Neutrophil (primary cell): Measurements from ENCODE around the gene GPRC5D.

ENCODE experiments used
- H3K27ac ChIP-seq: fragments of 200-600 bp; sonication (generic); 2 replicates; pipeline ENCODE4 v1.5.1; 2016; ENCODE audit warnings: mild to moderate bottlenecking, moderate library complexity
- H3K27me3 ChIP-seq: fragments of 200-600 bp; sonication (generic); 2 replicates; pipeline ENCODE4 v1.6.0; 2016; ENCODE audit warnings: mild to moderate bottlenecking
- H3K36me3 ChIP-seq: fragments of 200-600 bp; sonication (generic); 2 replicates; pipeline ENCODE4 v1.5.1; 2017
- H3K4me1 ChIP-seq, 2 experiments: fragments of 200-600 bp in 1 of 2; sonication (generic) in 1 of 2; 1 replicate in 1 of 2; 2 replicates in 1 of 2; pipeline versions ENCODE4 v1.5.1 to v1.6.1; 2013 to 2016; ENCODE audit warnings: low read depth in 1 of 2, low read length in 1 of 2, mild to moderate bottlenecking in 1 of 2, moderate library complexity in 1 of 2; ENCODE audit not compliant: control insufficient read depth in 1 of 2, insufficient read depth in 1 of 2
- H3K4me3 ChIP-seq, 2 experiments: fragments of 200-600 bp in 1 of 2; sonication (generic) in 1 of 2; 1 replicate in 1 of 2; 2 replicates in 1 of 2; pipeline ENCODE4 v1.5.1; 2013 to 2016; ENCODE audit warnings: low read depth in 1 of 2, low read length in 1 of 2, mild to moderate bottlenecking in 1 of 2, moderate library complexity in 1 of 2
- H3K9me3 ChIP-seq: fragments of 200-600 bp; sonication (generic); 2 replicates; pipeline ENCODE4 v1.5.1; 2016
- TF ChIP-seq, protein P1 (sequence below): fragments of 200-600 bp; sonication (generic); IDR thresholded peaks from 2 replicates; pipeline ENCODE4 v1.5.1; 2016; ENCODE audit warnings: antibody characterized with exemption

GPRC5D gene

DNA sequence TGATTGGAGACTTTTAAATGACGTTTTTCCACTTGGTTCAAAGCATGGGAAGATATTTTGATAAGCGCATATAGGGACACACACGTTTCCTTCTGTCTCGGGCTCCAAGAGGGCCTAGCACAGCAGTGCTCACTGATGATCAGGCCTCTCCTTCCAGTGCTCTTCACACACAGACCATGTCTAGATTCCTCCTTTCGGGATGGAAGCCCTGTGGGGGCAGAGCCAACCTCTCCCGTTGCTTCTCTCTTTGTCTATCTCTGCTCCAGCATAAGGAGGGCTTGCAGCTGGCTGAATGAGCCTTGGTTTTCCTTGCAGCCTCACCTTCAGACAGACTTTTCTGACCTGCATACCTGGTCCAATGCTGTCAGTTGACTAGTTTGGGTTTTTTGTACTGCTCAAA is 22.3 kb downstream of the GPRC5D start:
- TF ChIP-seq, protein P1, sequence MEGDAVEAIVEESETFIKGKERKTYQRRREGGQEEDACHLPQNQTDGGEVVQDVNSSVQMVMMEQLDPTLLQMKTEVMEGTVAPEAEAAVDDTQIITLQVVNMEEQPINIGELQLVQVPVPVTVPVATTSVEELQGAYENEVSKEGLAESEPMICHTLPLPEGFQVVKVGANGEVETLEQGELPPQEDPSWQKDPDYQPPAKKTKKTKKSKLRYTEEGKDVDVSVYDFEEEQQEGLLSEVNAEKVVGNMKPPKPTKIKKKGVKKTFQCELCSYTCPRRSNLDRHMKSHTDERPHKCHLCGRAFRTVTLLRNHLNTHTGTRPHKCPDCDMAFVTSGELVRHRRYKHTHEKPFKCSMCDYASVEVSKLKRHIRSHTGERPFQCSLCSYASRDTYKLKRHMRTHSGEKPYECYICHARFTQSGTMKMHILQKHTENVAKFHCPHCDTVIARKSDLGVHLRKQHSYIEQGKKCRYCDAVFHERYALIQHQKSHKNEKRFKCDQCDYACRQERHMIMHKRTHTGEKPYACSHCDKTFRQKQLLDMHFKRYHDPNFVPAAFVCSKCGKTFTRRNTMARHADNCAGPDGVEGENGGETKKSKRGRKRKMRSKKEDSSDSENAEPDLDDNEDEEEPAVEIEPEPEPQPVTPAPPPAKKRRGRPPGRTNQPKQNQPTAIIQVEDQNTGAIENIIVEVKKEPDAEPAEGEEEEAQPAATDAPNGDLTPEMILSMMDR: no peak
- Histone ChIP-seq H3K27ac (no peak overlapping the region), H3K4me1 (peaks cover 0 to 5% of the 10 kb centered on the region in 2 experiments), H3K27me3 (no peaks in the 10 kb centered on the region), H3K4me3 (no peak overlapping the region), H3K36me3 (no peaks in the 10 kb centered on the region), H3K9me3 (no peaks in the 10 kb centered on the region)

DNA sequence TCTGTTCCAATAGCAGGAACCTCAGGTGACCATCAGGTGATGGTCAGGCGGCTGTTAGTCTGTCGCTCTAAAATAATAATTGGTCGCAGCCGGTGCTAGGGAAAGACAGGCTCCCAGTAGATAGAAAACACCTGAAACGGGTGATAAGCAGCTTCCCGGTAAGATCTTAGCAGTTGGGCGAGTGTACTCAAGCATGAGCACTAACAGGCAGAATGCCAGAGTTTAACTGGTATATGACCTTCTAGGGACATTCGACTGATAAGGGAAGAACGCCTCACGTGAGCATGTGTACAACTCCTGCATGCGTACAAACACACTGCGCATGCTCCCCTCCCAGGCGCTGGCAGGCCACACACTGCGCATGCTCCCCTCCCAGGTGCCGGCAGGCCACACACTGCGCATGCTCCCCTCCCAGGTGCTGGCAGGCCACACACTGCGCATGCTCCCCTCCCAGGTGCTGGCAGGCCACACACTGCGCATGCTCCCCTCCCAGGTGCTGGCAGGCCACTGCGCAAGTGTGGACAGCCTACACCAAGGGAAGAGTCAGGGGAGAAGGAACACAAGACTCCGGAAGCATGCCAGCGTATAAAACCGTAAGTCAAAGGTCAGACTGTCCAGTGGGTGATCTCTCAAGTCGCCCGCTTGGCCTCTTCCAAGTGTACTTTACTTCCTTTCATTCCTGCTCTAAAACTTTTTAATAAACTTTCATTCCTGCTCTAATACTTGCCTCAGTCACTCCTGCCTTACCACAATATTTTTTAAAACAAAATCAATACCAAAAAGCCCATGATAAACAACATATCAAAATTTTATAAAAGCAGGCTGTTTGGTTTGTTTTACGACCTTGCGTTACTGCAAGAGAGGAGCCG is 24.5 kb downstream of the GPRC5D start:
- TF ChIP-seq, protein P1: no peak
- Histone ChIP-seq H3K27me3 (no peaks in the 10 kb centered on the region), H3K9me3 (no peaks in the 10 kb centered on the region), H3K36me3 (no peaks in the 10 kb centered on the region), H3K27ac (peak overlapping the region; percentile 17), H3K4me1 (peaks cover 0 to 5% of the 10 kb centered on the region in 2 experiments), H3K4me3 (no peak overlapping the region)

DNA sequence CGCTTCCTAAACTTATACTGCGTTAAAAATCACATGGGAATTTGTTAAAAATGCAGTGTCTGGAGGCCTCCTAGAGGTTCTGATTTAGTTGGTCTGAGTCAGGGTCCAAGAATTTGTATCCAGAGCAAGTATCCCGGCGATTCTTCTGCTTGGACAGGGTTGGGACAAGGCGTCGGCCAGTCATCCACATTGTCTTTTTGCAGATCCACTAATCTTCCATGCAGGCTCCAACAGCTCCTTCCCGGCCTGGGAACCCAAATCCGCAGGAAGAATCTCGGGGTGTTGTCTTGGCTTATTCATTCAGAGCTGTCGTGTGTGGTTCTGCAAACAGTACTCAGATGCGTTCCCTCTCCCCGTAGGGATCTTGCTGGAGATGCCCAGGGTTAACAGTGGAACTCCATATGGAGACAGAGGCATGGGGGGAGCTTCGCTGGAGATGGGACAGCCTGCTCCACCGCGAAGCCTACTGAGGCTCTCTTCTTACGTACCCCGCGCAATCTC is 25.3 kb downstream of the GPRC5D start:
- Histone ChIP-seq H3K27me3 (no peaks in the 10 kb centered on the region), H3K4me1 (peaks cover 0 to 5% of the 10 kb centered on the region in 2 experiments), H3K36me3 (no peaks in the 10 kb centered on the region), H3K9me3 (no peaks in the 10 kb centered on the region), H3K4me3 (no peak overlapping the region), H3K27ac (no peak overlapping the region)
- TF ChIP-seq, protein P1: no peak

DNA sequence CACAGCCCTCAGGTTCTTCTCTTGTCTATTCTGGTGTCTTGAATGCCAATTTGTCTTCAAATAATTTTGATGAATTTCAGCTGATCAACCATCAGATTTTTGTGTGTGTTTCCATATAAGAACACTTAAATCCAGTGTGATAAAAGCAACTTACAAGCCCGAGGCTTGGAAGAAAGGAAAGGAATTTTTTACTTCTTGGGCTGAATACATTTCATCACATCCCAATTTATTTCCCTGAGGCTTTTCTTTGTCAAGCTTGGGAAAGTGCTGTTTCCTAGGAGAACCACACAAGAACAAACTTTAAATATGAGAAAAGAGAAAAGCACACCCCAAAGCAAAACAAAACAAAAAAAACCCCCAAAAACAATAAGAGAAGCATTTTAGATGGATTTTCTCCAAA is 26.6 kb downstream of the GPRC5D start:
- TF ChIP-seq, protein P1: no peak
- H3K27me3 ChIP-seq: no peaks in the 10 kb centered on the region
- no peak overlapping the region for H3K27ac ChIP-seq
- no peaks in the 10 kb centered on the region for H3K36me3 ChIP-seq
- no peaks in the 10 kb centered on the region for H3K9me3 ChIP-seq
- H3K4me3 ChIP-seq: no peak overlapping the region
- no peaks in the 10 kb centered on the region for H3K4me1 ChIP-seq

DNA sequence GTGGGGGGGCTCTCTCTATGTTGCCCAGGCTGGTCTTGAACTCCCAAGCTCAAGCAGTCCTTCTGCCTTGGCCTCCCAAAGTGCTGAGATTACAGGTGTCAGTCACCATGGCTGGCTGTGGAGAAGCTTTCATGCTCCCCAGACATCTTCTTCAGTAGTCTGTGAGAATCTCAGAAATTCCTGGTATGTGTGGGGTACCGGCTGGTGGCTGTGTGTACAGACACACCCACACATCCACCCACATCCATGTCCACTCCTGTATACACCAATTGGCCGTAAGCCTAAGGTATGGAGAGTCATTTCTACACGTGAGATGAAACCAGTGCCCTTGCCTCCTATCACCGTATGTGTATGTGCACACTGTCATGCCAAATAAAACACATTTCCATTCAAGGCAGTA is 27.8 kb downstream of the GPRC5D start:
- no peaks in the 10 kb centered on the region for H3K27me3 ChIP-seq
- H3K4me1 ChIP-seq: no peaks in the 10 kb centered on the region
- H3K9me3 ChIP-seq: no peaks in the 10 kb centered on the region
- TF ChIP-seq, protein P1: no peak
- H3K4me3 ChIP-seq: no peak overlapping the region
- no peak overlapping the region for H3K27ac ChIP-seq
- no peaks in the 10 kb centered on the region for H3K36me3 ChIP-seq
